Retinal pigment epithelial cell (primary cell): ENCODE results near the gene ESYT3.
A peak's percentile ranks its signal among the peaks of the same experiment; 100 is the strongest.

Source experiments
- DNase-seq: peaks from one replicate; pipeline ENCODE4 v3.0.0-alpha.2; 2010; ENCODE audit warnings: low read depth
- H3K4me3 ChIP-seq: 2 replicates; pipeline ENCODE4 v1.5.1; 2011; ENCODE audit warnings: mild to moderate bottlenecking, low read length, control low read depth, moderate library complexity
- CTCF ChIP-seq: conservative IDR thresholded peaks from 2 replicates; pipeline ENCODE4 v1.5.1; 2011; ENCODE audit warnings: low read depth, low read length, control low read depth, inconsistent platforms

ESYT3 gene

GRCh38 chr3:138439646-138440045 is 5.2 kb downstream of the ESYT3 start:
- no peak for TF ChIP-seq CTCF
- no peak overlapping the region for H3K4me3 ChIP-seq
- DNase-seq, result no peak

- no peak overlapping the region for H3K4me3 ChIP-seq
- TF ChIP-seq CTCF, result no peak
- peak; percentile 51 for DNase-seq
These were observed 5.7 kb downstream of the ESYT3 start for GRCh38 chr3:138440121-138440521.

DNA sequence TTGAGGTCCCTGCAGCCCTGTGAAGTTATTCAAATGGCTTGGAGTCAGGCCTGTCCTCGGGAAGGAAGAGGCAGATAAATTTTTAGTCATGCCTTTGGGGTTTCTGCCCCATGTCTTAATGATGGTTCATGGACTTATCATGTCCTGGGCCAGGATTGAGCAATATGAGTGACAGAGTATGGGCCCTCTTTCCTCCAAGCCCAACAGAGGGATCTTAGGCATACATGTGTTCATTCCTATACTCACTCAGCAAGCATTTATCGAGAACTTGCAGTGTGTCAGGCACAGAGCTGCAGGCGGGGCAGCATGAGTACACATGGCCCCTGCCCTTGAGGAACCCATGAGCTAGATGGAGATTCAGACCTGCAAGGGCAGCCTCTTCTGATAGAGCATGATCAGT is 6.2 kb downstream of the ESYT3 start:
- H3K4me3 ChIP-seq, result no peak overlapping the region
- no peak for DNase-seq
- no peak for TF ChIP-seq CTCF

- H3K4me3 ChIP-seq, result no peak overlapping the region
- TF ChIP-seq CTCF, result no peak
- no peak for DNase-seq
These were observed 6.8 kb downstream of the ESYT3 start for GRCh38 chr3:138441256-138441655.

DNA sequence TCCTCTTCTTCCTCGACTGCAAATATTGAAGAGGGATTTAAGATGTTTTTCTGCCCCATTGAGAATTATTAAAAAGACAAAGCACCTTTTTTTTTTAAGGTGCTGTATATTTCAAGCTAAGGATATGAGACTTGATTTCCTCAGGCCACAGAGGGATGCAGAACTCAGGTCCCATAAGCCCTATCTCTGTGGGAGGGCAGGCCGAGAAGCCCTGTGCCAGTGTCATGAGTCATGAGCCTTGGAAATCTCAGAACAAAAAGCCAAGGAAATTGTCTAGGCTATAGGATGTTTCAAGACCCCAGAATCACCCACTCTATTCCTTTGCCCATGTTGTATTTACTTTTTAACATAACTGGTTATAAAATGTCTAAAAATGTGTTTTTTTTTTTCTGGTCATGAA is 7.3 kb downstream of the ESYT3 start:
- no peak overlapping the region for H3K4me3 ChIP-seq
- DNase-seq, result no peak
- no peak for TF ChIP-seq CTCF

DNA sequence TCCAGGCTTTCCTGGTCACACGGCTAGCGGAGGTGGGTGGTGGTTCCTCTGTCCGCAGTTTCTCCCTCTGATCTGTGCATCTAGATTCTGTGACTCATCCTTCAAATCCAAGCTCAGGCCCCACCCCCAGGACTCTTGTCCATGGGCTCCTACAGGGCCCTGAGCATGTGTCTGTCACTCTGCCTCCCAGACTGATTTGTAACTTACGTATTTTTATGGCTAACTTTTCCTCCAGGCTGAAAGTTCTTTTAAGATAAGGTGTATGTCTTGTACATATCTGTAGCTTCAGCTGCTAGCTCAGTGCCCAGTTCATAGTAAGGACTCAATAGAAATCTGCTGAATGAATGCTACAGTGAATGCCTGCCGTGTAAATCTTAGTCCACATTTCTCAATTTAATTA is 8.0 kb downstream of the ESYT3 start:
- no peak overlapping the region for H3K4me3 ChIP-seq
- DNase-seq, result peak; percentile 40
- TF ChIP-seq CTCF, result no peak

- TF ChIP-seq CTCF, result no peak
- no peak for DNase-seq
- H3K4me3 ChIP-seq, result no peak overlapping the region
These were observed 8.7 kb downstream of the ESYT3 start for GRCh38 chr3:138443091-138443490.
